HG02840 (cell line): ENCODE measurements around the gene NUSAP1.
"Not testable (repeated sequence)": the region's sequence is repeated elsewhere in the genome, so short reads cannot be mapped to it uniquely, and the experiment has no call there.

Source experiments
- ATAC-seq: cut with Tn5 transposase; IDR thresholded peaks from one replicate; pipeline ENCODE4 v1.9.1; 2021; ENCODE audit warnings: mild to moderate bottlenecking, moderate library complexity, moderate number of reproducible peaks; ENCODE audit not compliant: unreplicated experiment, low FRiP score

Gene NUSAP1

DNA sequence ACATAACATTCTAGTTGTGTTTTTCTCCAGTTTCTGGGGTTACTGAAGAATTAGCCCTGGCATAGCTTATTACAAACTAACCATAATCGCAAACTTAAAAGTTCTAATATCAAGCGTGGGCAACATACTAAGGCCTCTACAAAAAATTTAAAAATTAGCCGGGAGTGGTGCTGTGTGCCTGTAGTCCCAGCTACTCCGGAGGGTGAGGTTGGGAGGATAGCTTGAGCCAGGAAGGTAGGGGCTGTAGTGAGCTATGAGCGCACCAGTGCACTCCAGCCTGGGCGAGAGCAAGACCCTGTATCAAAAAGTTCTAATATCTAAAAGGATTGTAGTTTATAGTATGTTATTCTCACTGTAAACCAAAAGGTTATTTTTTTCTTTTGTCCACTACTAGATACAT lies 1.4 kb upstream of the NUSAP1 start:
- ATAC-seq = no peak

DNA sequence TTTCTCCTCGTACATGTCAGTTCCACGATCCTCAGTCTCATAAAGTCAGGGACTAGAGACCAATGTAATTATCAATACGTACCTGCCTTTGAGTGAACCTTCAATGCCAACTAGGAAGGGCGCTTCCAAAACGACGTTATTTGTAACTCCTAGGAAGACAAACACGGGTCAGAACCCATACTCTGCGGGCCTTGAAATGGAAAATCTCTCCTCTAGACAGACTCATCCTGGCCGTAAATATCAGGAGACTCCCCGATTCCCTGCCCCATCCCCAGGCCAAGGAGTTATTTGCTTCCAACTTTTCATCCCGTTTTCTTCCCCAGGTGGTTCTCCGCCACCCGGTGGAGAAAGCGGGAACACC lies 868 bp upstream of the NUSAP1 start:
- ATAC-seq = no peak

DNA sequence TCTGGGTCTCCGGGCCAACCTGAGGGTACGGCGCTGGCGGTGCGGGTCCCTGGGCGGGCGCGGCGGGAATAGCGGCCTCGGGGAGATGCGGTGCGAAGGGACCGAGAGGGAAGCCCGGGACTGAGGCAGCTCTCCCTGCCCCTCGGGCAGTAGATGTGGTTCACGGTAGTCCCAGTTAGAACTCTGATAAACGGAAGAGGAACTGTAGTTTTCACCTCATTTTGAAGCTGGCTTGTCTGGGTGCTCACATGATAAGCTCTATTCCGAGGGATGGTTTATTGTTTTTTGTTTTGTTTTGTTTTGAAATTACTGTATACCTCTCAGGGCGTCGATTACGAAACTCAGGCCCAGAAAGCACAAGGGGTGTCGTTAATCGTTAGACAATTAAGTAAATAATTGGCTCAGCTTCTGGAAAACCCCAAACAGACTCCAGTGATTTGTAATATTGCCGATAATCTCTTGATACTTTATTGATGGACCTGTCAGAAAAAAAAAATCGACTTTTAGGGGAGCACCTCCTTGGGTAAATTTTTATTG lies 413 bp downstream of the NUSAP1 start:
- peak; percentile 26 for ATAC-seq

DNA sequence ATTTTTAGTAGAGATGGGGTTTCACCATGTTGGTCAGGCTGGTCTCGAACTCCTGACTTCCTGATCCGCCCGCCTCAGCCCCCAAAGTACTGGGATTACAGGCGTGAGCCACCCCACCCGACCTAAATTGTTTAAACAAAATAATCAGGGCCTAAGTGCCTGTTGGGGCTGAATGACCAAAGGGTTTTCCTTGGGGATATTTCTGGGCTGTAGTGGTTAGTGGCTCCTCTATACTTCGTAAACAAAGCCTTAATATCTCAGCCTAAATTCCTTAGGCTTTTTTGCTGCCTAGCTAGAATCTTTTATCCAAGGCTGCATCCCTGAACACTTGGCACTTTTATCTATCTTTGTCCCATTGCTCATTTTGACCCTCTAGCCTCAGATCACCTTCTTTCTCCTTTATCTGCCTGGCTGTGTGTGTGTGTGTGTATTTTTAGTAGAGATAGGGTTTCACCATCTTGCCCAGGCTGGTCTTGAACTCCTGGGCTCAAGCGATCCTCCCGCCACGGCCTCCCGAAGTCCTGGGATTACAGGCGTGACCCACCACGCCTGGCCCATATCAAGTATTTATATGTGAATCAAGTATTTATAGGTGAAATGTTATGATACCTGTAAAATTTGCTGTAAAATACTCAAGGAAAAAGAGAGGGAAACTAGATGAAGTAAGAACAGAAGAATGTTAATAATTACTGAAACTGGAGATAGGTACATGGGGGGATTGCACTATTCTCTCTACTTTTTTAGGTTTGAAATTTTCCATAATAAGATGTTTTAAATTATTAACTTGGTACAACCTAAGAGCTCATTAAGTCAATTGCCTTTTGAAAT lies 1.8 kb downstream of the NUSAP1 start:
- no peak for ATAC-seq

DNA sequence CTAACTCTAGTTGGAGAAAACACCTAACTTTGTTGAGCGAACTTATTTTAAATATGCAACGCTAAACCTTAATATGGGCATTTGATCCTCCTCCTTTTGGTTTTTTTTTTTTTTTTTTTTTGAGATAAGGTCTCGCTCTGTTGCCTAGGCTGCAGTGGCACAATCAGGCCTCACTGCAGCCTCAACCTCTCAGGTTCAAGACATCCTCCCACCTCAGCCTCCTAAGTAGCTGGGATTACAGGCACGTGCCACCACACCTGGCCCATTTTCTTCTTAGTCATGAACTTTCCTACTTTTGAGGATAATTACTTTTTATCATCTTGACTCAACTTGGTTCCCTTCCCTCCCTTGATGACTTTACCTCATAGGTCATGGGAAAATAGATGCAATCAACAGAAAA lies 3.9 kb downstream of the NUSAP1 start:
- no peak for ATAC-seq

DNA sequence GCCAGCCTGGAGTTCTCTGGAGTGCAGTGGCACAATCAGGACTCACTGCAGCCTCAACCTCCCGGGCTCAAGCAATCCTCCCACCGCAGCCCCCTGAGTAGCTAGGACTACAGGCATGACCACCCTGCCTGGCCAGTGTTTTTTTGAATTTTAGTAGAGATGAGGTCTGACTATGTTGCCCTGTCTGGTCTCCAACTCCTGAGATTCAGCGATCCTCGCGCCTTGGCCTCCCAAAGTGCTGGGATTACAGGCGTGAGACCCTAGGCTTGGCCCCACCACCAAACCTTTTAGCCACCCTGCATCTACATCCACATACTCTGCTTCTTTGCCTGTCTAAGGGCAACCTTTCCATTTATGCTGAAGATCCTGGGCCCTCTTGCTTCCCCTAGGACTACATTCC lies 4.4 kb downstream of the NUSAP1 start:
- no peak for ATAC-seq

DNA sequence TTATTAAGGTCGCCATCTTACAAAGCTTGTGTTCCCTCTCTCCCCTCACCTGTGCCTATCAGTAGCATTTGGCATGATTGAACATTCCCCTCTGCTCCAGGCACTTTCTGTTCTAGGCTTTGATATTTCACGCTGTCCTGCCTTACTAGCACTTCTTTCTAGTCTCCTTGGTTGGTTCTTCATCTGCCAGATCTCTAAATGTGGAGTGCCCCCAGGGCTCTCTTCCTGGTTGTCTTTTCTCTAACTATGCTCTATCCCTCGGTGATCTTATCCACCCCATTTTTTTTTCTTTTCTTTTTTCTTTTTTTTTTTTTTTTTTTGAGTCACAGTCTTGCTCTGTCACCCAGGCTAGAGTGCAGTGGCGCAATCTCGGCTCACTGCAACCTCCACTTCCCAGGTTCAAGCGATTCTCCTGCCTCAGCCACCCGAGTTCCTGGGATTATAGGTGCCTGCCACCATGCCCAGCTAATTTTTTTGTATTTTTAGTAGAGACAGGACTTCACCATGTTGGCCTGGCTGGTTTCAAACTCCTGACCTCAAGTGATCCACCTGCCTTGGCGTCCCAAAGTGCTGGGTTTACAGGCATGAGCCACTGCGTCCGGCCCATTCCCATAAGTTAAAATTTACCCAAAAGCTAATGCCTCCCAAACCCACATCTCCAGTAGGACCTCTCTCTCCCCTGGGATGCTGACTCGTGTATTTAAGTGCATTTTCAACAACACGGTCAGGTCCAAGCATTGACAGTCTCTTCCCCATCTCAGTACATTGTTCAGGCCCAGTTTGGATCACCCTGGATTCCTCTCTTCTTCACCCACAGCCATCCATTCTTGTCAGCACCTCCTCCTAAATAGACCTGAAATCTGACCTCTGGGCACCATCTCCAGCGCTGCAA lies 5.2 kb downstream of the NUSAP1 start:
- no peak for ATAC-seq

DNA sequence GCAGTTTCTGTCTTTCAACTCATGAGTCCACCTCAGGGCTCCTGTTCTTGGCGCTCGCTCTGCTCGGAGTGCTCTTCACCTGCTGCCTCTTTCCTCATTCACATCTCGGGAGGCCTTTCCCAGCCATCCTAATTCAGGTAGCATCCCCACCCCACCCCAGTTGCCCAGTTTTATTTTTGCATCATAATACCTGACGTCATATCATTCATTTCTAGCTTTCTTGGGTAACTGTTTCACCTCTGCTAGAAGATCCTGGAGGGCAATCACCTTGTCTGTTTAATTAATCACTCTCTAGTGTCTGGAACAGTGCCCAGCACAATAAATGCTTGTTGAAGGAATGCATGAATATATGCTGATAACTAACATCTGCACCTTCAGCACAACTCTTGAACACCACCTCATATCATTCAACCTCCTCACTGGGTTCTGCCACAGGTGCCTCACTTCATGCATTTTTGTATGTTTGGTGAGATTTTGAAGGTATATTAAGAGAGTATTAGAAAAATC lies 7.6 kb downstream of the NUSAP1 start:
- no peak for ATAC-seq

DNA sequence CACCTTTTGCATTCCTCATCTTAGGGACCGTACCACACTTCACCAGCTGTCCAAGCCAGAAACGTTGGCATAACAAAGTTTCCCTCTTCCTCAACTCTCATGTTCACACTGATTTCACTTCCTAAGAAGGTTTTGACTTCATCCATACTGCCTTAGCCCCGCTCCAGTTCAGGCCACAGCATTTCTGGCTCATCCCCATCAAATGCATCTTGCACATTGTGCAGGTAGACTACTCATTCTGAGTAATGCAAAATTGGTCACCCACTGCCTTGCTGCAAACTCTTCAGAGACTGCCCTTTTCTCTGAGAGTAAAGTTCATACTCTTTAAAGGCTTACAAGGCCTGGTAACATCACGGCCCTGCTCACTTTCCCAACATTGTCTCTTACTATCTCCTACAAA lies 8.8 kb downstream of the NUSAP1 start:
- no peak for ATAC-seq

DNA sequence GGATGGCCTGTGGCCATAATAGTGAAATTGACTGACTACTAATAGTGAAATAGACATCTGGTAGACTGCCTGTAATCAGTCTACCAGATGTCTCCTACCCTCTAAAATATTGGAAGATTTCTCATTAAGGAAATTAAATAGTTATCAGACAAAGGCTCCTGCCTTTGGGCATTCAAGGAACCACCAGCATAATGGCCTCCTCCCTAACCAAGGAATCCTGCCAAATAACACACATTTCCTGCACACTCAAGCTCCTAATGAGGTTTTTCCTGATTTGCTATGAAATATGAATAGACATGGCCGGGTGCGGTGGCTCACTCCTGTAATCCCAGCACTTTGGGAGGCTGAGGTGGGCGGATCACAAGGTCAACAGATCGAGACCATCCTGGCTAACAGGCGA lies 14.6 kb downstream of the NUSAP1 start:
- ATAC-seq = no peak

DNA sequence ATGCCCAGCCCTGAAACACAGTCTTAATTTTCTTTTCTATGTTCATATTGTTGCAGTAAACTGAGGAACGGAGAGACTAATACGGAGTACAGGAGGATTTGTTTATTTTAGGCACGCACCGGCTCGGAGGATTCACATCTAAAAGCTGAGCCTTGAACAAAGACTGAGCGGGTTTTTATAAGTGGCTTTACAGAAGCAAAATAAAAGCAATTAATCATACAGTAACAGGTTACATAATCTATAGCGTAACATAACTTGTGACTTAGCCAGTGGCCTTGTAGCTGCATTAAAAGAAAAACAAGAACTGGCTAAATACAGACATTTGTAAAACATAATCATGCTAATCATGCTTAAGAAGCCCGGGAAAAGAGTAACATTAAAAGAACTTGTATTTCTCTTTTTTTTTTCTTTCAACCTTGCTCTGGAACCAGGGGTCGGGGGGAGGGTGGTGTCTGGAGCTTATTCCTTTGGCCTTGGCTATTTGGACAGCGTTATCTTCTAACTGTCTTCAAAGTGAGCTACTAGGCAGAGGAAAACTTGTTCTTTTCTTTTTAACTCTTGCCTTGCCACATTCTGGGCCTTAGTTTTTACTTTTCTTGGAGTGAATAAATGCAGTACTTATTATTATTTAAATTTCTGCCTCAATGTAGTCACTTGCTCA lies 17.5 kb downstream of the NUSAP1 start:
- ATAC-seq = no peak

DNA sequence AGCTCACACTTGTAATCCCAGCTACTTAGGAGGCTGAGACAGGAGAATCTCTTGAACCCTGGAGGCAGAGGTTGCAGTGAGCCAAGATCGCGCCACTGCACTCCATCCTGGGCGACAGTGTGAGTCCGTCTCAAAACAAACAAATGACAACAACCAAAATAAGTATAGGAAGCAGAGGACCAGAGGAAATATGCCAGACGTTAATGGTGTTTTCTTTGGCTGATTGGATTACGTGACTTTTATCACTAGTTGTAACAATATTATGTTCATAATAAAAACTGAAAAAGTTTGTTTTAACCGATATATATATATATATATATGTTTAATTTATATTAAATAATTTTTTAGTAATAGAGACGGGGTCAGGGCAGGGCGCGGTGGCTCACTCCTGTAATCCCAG lies 21.7 kb downstream of the NUSAP1 start:
- ATAC-seq = no peak

DNA sequence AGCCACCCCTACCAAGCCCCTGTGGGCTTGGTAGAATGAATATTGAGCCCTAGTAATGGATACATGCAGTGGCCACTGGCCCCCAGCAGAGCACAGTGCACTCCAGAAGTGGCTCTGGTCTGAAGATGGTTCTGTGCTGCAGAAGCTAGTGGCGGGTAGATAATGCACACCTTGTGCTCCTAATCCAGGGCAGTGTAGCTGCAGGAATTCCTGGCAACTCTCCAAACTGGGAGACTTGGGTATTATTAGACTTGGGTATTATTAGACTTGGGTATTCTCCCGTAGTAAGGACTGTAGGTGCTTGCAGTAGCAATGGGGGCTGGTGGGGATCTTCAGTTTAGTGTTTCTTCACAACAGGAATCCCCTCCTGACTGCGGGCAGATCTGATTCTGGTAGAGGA lies 34.7 kb downstream of the NUSAP1 start:
- no peak for ATAC-seq

DNA sequence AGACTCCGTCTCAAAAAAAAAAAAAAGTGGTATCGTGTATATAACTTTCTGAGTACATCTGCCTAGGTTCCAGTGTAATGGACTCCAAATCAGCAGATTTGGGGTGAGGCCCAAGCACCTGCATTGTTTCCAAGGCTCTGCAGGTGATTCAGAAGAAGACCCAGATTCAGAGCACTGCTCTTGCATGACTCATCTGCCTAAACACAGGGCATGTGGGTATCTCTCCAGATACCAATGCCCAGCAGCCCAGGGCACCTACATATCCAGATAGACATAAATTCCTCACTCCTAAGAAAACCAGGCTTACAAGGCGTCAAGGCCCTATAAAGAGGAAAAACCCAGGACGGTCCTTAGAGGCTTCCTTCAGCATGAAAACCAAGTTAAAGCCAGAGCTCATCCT lies 45.3 kb downstream of the NUSAP1 start:
- ATAC-seq = no peak

DNA sequence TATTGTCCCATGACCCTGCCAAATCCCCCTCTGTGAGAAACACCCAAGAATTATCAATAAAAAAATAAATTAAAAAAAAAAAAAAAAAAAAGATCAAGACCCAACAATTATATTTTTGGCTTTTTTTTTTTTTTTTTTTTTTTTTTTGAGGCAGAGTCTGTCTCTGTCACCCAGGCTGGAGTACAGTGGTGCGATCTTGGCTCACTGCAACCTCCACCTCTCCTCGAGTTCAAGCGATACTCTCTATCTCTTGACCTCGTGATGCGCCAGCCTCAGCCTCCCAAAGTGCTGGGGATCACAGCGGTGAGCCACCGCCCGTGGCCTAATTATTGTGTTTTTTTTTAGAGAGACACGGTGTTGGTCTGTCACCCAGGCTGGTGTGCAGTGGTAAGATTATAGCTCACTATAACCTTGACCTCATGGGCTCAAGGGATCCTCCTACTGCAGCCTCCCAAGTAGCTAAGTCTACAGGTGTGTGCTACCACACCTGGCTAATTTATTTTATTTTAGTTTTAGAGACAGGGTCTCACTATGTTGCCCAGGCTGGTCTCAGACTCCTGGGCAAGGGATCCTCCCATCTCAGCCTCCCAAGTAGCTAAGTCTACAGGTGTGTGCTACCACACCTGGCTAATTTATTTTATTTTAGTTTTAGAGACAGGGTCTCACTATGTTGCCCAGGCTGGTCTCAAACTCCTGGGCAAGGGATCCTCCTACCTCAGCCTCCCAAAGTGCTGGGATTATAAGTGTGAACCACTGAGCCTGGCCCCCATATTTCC lies 51.5 kb downstream of the NUSAP1 start:
- ATAC-seq = not testable (repeated sequence)

DNA sequence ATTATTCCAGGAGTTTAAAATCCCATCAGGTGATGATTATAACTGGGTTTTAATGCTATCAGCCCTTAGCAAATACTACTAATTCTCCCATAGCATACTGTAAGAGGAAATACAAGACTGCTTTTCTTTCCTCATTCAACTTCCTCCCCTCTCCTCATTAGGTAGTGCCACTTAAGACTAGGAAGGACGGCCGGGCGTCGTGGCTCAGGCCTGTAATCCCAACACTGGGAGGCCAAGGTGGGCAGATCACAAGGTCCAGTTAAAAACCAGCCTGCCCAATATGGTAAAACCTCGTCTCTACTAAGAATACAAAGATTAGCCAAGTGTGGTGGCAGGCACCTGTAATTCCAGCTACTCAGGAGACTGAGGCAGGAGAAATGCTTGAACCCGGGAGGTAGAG lies 55.0 kb downstream of the NUSAP1 start:
- ATAC-seq = no peak

DNA sequence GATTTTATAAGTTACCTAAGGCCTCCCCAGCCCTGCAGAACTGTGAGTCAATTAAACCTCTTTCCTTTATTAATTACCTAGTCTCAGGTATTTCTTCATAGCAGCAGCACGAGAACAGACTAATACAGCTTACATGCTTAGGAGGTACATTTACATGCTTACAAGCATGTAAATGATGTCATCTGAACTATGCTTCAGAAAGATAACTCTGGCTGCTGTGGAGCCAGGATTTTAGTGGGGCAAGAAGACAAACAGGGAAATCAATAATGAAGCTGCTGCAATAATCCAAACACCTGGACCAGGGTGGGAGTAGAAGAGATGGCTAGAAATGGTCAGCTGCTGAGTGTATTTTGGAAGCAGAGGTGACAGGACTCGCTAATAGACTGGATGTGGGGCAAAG lies 60.0 kb downstream of the NUSAP1 start:
- ATAC-seq = no peak

DNA sequence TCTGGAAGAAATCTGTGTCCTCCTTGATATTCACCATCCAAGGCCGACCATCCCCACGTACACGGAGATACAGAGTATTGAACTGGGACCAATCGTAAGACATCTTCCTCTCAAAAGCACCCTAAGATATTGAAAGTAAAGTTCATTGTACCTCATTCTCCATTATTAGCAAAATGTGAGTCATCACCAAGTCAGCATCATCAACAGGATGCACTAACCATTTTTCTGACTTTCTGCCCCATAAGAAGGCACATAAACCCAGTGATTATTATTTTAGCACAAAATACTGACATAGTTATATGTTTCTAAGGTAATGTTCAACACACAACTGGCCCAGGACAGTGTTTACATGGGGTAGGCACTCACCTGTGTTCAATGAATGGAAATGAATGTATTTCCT lies 62.2 kb downstream of the NUSAP1 start:
- no peak for ATAC-seq

DNA sequence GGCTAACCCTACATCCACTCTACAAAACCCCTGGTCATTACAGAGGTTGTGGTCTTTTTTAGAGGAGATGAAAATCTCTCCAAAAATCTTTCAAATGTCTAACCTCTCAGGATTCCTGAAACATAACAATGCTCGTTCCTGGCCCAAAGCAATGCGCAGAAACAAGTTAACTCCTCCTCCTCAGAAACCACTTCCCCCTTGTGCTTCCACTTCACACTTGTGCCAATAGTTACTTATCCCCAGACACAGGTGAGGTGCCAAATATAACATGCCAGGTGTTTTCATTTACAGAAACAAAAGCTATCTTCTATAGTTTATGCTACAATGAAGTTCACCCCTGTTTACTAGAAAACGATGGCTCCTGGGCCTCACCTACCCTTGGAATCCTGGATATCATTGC lies 63.4 kb downstream of the NUSAP1 start:
- ATAC-seq = no peak

DNA sequence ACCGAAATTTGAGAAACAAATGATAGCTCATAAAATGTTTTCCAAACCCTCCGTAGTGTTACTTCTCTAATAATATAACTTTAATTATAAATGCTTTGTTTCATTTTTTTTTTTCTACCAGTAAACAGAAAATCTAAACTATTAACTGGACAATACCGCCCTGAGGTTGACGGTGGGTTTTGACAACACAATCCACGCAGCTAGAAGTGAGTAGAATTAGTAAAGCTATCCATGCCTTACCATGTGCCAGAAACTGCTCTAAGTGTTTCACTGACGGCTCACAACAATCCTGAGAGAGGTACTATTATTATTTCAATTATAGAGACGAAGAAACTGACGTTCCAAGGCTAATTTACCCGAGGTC lies 69.2 kb downstream of the NUSAP1 start:
- no peak for ATAC-seq
